ENCODE data around the gene UNC5A. TPM values are rescaled to one million over a fixed set of nuclear protein-coding genes. Genes with fewer than 3 reads are reported as not detected.
"Not testable (repeated sequence)": the region's sequence is repeated elsewhere in the genome, so short reads cannot be mapped to it uniquely, and the experiment has no call there.

UNC5A gene
- polyA plus RNA-seq, 1 donor = 1.0 TPM

- WGBS (ENCODE audit: insufficient coverage, low lambda C conversion rate) = no CpG with 5 or more reads among the region's 15 CpGs
- no peak overlapping the region for H3K27ac ChIP-seq (ENCODE audit: low read length)
- no peaks in the 10 kb centered on the region for H3K9me3 ChIP-seq (ENCODE audit: control insufficient read depth, low read depth, low read length)
- H3K4me3 ChIP-seq (ENCODE audit: low read length) = no peak overlapping the region
- no peak for DNase-seq
- peaks cover 55% of the 10 kb centered on the region for H3K27me3 ChIP-seq (ENCODE audit: control insufficient read depth, insufficient read depth, low read length)
- H3K4me1 ChIP-seq (ENCODE audit: control insufficient read depth, insufficient read depth, low read length) = no peaks in the 10 kb centered on the region
- H3K36me3 ChIP-seq (ENCODE audit: control insufficient read depth, insufficient read depth, low read length) = no peaks in the 10 kb centered on the region
Measured at GRCh38 chr5:176863041-176863764, 52.8 kb downstream of the UNC5A start.

- H3K4me1 ChIP-seq (ENCODE audit: control insufficient read depth, insufficient read depth, low read length) = no peaks in the 10 kb centered on the region
- no peak overlapping the region for H3K27ac ChIP-seq (ENCODE audit: low read length)
- no peaks in the 10 kb centered on the region for H3K36me3 ChIP-seq (ENCODE audit: control insufficient read depth, insufficient read depth, low read length)
- no peak overlapping the region for H3K4me3 ChIP-seq (ENCODE audit: low read length)
- peaks cover 3% of the 10 kb centered on the region for H3K9me3 ChIP-seq (ENCODE audit: control insufficient read depth, low read depth, low read length)
- peaks cover 59% of the 10 kb centered on the region for H3K27me3 ChIP-seq (ENCODE audit: control insufficient read depth, insufficient read depth, low read length)
- WGBS (ENCODE audit: insufficient coverage, low lambda C conversion rate) = no CpG with 5 or more reads among the region's 5 CpGs
- DNase-seq = no peak
Measured at GRCh38 chr5:176863765-176864098, 53.4 kb downstream of the UNC5A start.

GRCh38 chr5:176864755-176865154 is 54.4 kb downstream of the UNC5A start:
- Histone ChIP-seq H3K4me1 (ENCODE audit: control insufficient read depth, insufficient read depth, low read length) (no peaks in the 10 kb centered on the region), H3K4me3 (ENCODE audit: low read length) (no peak overlapping the region), H3K27me3 (ENCODE audit: control insufficient read depth, insufficient read depth, low read length) (peaks cover 59% of the 10 kb centered on the region), H3K36me3 (ENCODE audit: control insufficient read depth, insufficient read depth, low read length) (no peaks in the 10 kb centered on the region), H3K9me3 (ENCODE audit: control insufficient read depth, low read depth, low read length) (peaks cover 3% of the 10 kb centered on the region), H3K27ac (ENCODE audit: low read length) (no peak overlapping the region)
- DNase-seq = no peak
- no CpG with 5 or more reads among the region's 8 CpGs for WGBS (ENCODE audit: insufficient coverage, low lambda C conversion rate)

GRCh38 chr5:176865964-176866363 is 55.6 kb downstream of the UNC5A start:
- no peak for DNase-seq
- no CpG with 5 or more reads among the region's 7 CpGs for WGBS (ENCODE audit: insufficient coverage, low lambda C conversion rate)
- peaks cover 59% of the 10 kb centered on the region for H3K27me3 ChIP-seq (ENCODE audit: control insufficient read depth, insufficient read depth, low read length)

GRCh38 chr5:176866707-176867310 is 56.5 kb downstream of the UNC5A start:
- Histone ChIP-seq H3K4me1 (ENCODE audit: control insufficient read depth, insufficient read depth, low read length) (no peaks in the 10 kb centered on the region), H3K36me3 (ENCODE audit: control insufficient read depth, insufficient read depth, low read length) (no peaks in the 10 kb centered on the region), H3K27me3 (ENCODE audit: control insufficient read depth, insufficient read depth, low read length) (peaks cover 59% of the 10 kb centered on the region), H3K27ac (ENCODE audit: low read length) (no peak overlapping the region), H3K4me3 (ENCODE audit: low read length) (no peak overlapping the region), H3K9me3 (ENCODE audit: control insufficient read depth, low read depth, low read length) (peaks cover 3% of the 10 kb centered on the region)
- DNase-seq = no peak
- no CpG with 5 or more reads among the region's 16 CpGs for WGBS (ENCODE audit: insufficient coverage, low lambda C conversion rate)

More at GRCh38 chr5:176865964-176866363, 55.6 kb downstream of the UNC5A start:
- no peak overlapping the region for H3K4me3 ChIP-seq (ENCODE audit: low read length)
- H3K4me1 ChIP-seq (ENCODE audit: control insufficient read depth, insufficient read depth, low read length) = no peaks in the 10 kb centered on the region
- H3K9me3 ChIP-seq (ENCODE audit: control insufficient read depth, low read depth, low read length) = peaks cover 3% of the 10 kb centered on the region
- no peaks in the 10 kb centered on the region for H3K36me3 ChIP-seq (ENCODE audit: control insufficient read depth, insufficient read depth, low read length)
- no peak overlapping the region for H3K27ac ChIP-seq (ENCODE audit: low read length)

- H3K9me3 ChIP-seq (ENCODE audit: control insufficient read depth, low read depth, low read length) = peaks cover 3% of the 10 kb centered on the region
- H3K4me1 ChIP-seq (ENCODE audit: control insufficient read depth, insufficient read depth, low read length) = no peaks in the 10 kb centered on the region
- H3K27me3 ChIP-seq (ENCODE audit: control insufficient read depth, insufficient read depth, low read length) = peaks cover 47% of the 10 kb centered on the region
- no CpG with 5 or more reads among the region's 14 CpGs for WGBS (ENCODE audit: insufficient coverage, low lambda C conversion rate)
- DNase-seq = no peak
- no peak overlapping the region for H3K27ac ChIP-seq (ENCODE audit: low read length)
- H3K36me3 ChIP-seq (ENCODE audit: control insufficient read depth, insufficient read depth, low read length) = no peaks in the 10 kb centered on the region
- no peak overlapping the region for H3K4me3 ChIP-seq (ENCODE audit: low read length)
Measured at GRCh38 chr5:176868126-176868525, 57.8 kb downstream of the UNC5A start.

- no peaks in the 10 kb centered on the region for H3K4me1 ChIP-seq (ENCODE audit: control insufficient read depth, insufficient read depth, low read length)
- peaks cover 3% of the 10 kb centered on the region for H3K9me3 ChIP-seq (ENCODE audit: control insufficient read depth, low read depth, low read length)
- DNase-seq = no peak
- H3K36me3 ChIP-seq (ENCODE audit: control insufficient read depth, insufficient read depth, low read length) = no peaks in the 10 kb centered on the region
- no CpG with 5 or more reads among the region's 20 CpGs for WGBS (ENCODE audit: insufficient coverage, low lambda C conversion rate)
- H3K27ac ChIP-seq (ENCODE audit: low read length) = no peak overlapping the region
- H3K4me3 ChIP-seq (ENCODE audit: low read length) = no peak overlapping the region
- peaks cover 46% of the 10 kb centered on the region for H3K27me3 ChIP-seq (ENCODE audit: control insufficient read depth, insufficient read depth, low read length)
Measured at GRCh38 chr5:176868731-176869130, 58.4 kb downstream of the UNC5A start.

- no peak for DNase-seq
- H3K27me3 ChIP-seq (ENCODE audit: control insufficient read depth, insufficient read depth, low read length) = peaks cover 46% of the 10 kb centered on the region
- no CpG with 5 or more reads among the region's 38 CpGs for WGBS (ENCODE audit: insufficient coverage, low lambda C conversion rate)
Measured at GRCh38 chr5:176869501-176870109, 59.2 kb downstream of the UNC5A start.

GRCh38 chr5:176870110-176870591 is 59.8 kb downstream of the UNC5A start:
- peaks cover 3% of the 10 kb centered on the region for H3K9me3 ChIP-seq (ENCODE audit: control insufficient read depth, low read depth, low read length)
- no peaks in the 10 kb centered on the region for H3K4me1 ChIP-seq (ENCODE audit: control insufficient read depth, insufficient read depth, low read length)
- no peak overlapping the region for H3K27ac ChIP-seq (ENCODE audit: low read length)
- peaks cover 49% of the 10 kb centered on the region for H3K27me3 ChIP-seq (ENCODE audit: control insufficient read depth, insufficient read depth, low read length)
- peak in 1 of 2 donors; percentile 12 for DNase-seq
- H3K36me3 ChIP-seq (ENCODE audit: control insufficient read depth, insufficient read depth, low read length) = no peaks in the 10 kb centered on the region
- no peak overlapping the region for H3K4me3 ChIP-seq (ENCODE audit: low read length)
- no CpG with 5 or more reads among the region's 17 CpGs for WGBS (ENCODE audit: insufficient coverage, low lambda C conversion rate)

More at GRCh38 chr5:176869501-176870109, 59.2 kb downstream of the UNC5A start:
- H3K9me3 ChIP-seq (ENCODE audit: control insufficient read depth, low read depth, low read length) = peaks cover 3% of the 10 kb centered on the region
- H3K27ac ChIP-seq (ENCODE audit: low read length) = no peak overlapping the region
- no peaks in the 10 kb centered on the region for H3K36me3 ChIP-seq (ENCODE audit: control insufficient read depth, insufficient read depth, low read length)
- no peaks in the 10 kb centered on the region for H3K4me1 ChIP-seq (ENCODE audit: control insufficient read depth, insufficient read depth, low read length)
- no peak overlapping the region for H3K4me3 ChIP-seq (ENCODE audit: low read length)

- H3K4me1 ChIP-seq (ENCODE audit: control insufficient read depth, insufficient read depth, low read length) = not testable (repeated sequence)
Measured at GRCh38 chr5:176870644-176871043, 60.3 kb downstream of the UNC5A start.

More at GRCh38 chr5:176870644-176871043, 60.3 kb downstream of the UNC5A start:
- H3K27me3 ChIP-seq (ENCODE audit: control insufficient read depth, insufficient read depth, low read length) = peaks cover 50% of the 10 kb centered on the region
- H3K4me3 ChIP-seq (ENCODE audit: low read length); H3K9me3 ChIP-seq (ENCODE audit: control insufficient read depth, low read depth, low read length); H3K36me3 ChIP-seq (ENCODE audit: control insufficient read depth, insufficient read depth, low read length); H3K27ac ChIP-seq (ENCODE audit: low read length); DNase-seq: not testable (repeated sequence)
- 92% methylated on average over 2 of the region's 10 CpGs for WGBS (ENCODE audit: insufficient coverage, low lambda C conversion rate)

All from large intestine (tissue), 3 donors.